SK-N-MC (cell line): ENCODE data around the gene P4HB.

ENCODE experiments used
- EZH2 ChIP-seq: fragments of 200-600 bp; sonication (generic); IDR thresholded peaks from one replicate; pipeline ENCODE4 v1.6.1; 2017; ENCODE audit warnings: antibody characterized with exemption
- FOXP2 ChIP-seq: optimal IDR thresholded peaks from 2 replicates; pipeline ENCODE3; 2011; ENCODE audit warnings: mild to moderate bottlenecking, moderate library complexity; ENCODE audit not compliant: insufficient read depth; ENCODE audit errors: extremely low read length, control extremely low read depth

DNA sequence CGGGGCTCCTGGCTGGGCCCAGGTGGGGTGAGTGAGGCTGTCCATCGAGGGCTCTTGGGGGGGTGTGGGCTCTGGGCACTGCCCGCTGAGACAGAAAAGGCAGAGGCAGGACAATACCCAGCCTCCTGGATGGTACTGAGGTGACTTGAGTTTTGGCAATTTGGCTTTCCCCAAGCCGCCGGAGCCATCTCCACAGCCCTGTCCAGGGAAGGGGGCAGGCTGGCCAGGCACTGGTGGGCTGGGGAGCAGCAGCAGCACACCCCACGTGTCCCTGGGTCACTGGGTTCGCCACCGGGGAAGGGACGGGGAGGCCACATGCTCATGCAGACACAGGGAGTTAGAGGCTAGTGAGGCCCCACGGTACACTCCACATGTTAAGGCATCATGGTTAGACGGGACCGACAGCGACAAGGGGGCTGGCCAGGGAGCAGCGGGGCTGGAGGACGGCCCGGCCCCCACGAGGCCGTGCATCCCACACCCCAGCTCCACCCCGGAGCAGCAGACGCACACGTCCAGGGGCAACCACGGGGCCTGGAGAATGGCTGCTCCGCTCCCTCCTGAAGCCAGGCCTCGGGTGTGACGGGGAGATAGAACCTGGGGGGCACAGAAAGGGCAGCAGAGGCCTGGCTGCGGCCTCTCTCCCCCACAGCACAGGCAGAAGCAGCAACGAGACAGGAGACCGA, 7.8 kb upstream of the P4HB start:
- no peak for TF ChIP-seq EZH2
- TF ChIP-seq FOXP2 = no peak
